CD4-positive, alpha-beta T cell (primary cell): ENCODE data around the gene TMTC3. TPM values are rescaled to one million over a fixed set of nuclear protein-coding genes. Genes with fewer than 3 reads are reported as not detected.

Experiments
- ATAC-seq: fragments of 200-7000 bp; cut with Tn5 transposase; one replicate; pipeline ENCODE4 v1.10.0; 2022; ENCODE audit warnings: mild to moderate bottlenecking; ENCODE audit not compliant: poor library complexity
- CTCF ChIA-PET: fragments of 350-600 bp; sonication (Branson Sonifier 250); formaldehyde crosslinking; loops from one replicate; lab custom pipeline; 2021; ENCODE audit warnings: antibody characterized with exemption, inconsistent platforms; lab: Charles Lee
- POLR2A ChIA-PET: fragments of 350-600 bp; sonication (Branson Sonifier 250); formaldehyde crosslinking; loops from one replicate; lab custom pipeline; 2021; ENCODE audit warnings: antibody characterized with exemption, inconsistent platforms; lab: Charles Lee
- DNase-seq, 14 experiments: peaks; one replicate each; pipeline ENCODE4 v3.0.0-alpha.2; 2013 to 2020; ENCODE audit warnings: mixed read lengths in 2 of 14
- H3K27ac ChIP-seq, 2 donors: one replicate each; pipeline versions ENCODE4 v1.5.1 to v1.7.0; 2013; ENCODE audit warnings: low read length in 2 of 2, low read depth in 1 of 2, mild to moderate bottlenecking in 1 of 2
- H3K27me3 ChIP-seq, 2 experiments: 1 replicate in 1 of 2; 2 replicates in 1 of 2; pipeline versions ENCODE4 v1.6.1 to v1.7.0; 2013; ENCODE audit warnings: low read length in 2 of 2, control low read depth in 1 of 2, mild to moderate bottlenecking in 1 of 2, moderate library complexity in 1 of 2; ENCODE audit not compliant: insufficient read depth in 2 of 2, control insufficient read depth in 1 of 2
- H3K36me3 ChIP-seq: one replicate; pipeline ENCODE4 v1.6.1; 2013; ENCODE audit warnings: low read length, control low read depth; ENCODE audit not compliant: insufficient read depth
- H3K4me1 ChIP-seq: one replicate; pipeline ENCODE4 v1.6.1; 2013; ENCODE audit warnings: low read length, control low read depth; ENCODE audit not compliant: insufficient read depth
- H3K4me3 ChIP-seq: one replicate; pipeline ENCODE4 v1.5.1; 2013; ENCODE audit warnings: mild to moderate bottlenecking, low read length, moderate library complexity
- H3K9me3 ChIP-seq, 2 experiments: 1 replicate in 1 of 2; 2 replicates in 1 of 2; pipeline versions ENCODE4 v1.6.1 to v1.7.0; 2013; ENCODE audit warnings: low read length in 2 of 2, mild to moderate bottlenecking in 2 of 2, control low read depth in 1 of 2, moderate library complexity in 1 of 2; ENCODE audit not compliant: control insufficient read depth in 1 of 2, insufficient read depth in 1 of 2
- H3K27ac Mint-ChIP-seq: one replicate; pipeline ENCODE4 v1.8.0; 2020; ENCODE audit warnings: mixed read lengths
- H3K27me3 Mint-ChIP-seq: one replicate; pipeline ENCODE4 v1.8.0; 2021; ENCODE audit warnings: mixed read lengths
- H3K36me3 Mint-ChIP-seq: one replicate; pipeline ENCODE4 v1.8.0; 2021; ENCODE audit warnings: low read depth, mixed read lengths
- H3K4me1 Mint-ChIP-seq: one replicate; pipeline ENCODE4 v1.8.0; 2021; ENCODE audit warnings: low read depth, mixed read lengths
- H3K4me3 Mint-ChIP-seq: one replicate; pipeline ENCODE4 v1.8.0; 2020; ENCODE audit warnings: mild to moderate bottlenecking, mixed read lengths
- H3K9me3 Mint-ChIP-seq: one replicate; pipeline ENCODE4 v1.8.0; 2020; ENCODE audit warnings: mixed read lengths
- intact Hi-C, 2 experiments: fragments of 100-400 bp; cut with DNase I in 1 of 2; cut with micrococcal nuclease in 1 of 2; formaldehyde crosslinking; loops; one replicate each; pipeline versions ENCODE4 v1.15.1 to v1.9.0; 2023 to 2025; cut with DNase I, micrococcal nuclease
- total RNA-seq, 174 experiments: library from RNA in 2 of 174; stranded (reverse) in 2 of 174; gene quantifications; one replicate each; pipeline ENCODE4 v1.2.3 and lab custom pipeline; 2021 to 2026
- TF ChIP-seq, protein P1 (sequence below): fragments of 200-600 bp; IDR thresholded peaks from one replicate; pipeline ENCODE4 v1.8.0; 2022; ENCODE audit warnings: antibody characterized with exemption, mild to moderate bottlenecking

TMTC3 gene
- total RNA-seq, 2 experiments from 2014 or later = 5.1 to 6.1 TPM

DNA sequence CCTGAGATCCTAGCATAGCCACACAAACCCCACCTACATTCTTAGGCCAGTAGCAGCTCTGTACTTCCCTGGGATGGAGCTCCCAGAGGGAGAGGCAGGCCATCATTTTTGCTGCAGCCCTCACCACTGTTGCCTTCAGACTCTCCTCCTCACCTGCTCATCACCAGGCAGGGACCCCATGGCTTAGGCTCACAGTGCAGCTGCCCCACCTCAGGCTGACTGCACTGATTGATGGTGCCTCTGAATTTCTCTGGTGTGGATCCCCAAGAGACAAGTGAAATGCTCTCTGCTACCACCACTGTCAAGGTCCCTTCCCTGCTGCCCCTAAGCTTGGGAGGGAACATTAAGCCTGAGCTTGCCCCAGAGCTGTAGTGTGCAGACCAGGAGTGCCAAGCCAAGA lies 76.2 kb downstream of the TMTC3 start:
- H3K36me3 ChIP-seq = no peaks in the 10 kb centered on the region
- Mint-ChIP-seq H3K36me3 (no peaks in the 10 kb centered on the region), H3K27ac (no peak overlapping the region), H3K4me1 (no peaks in the 10 kb centered on the region), H3K9me3 (peaks cover 27% of the 10 kb centered on the region), H3K4me3 (no peak overlapping the region), H3K27me3 (peaks cover 10% of the 10 kb centered on the region)
- CTCF ChIA-PET = no interaction called here
- intact Hi-C loops = no loop called here
- no peaks in the 10 kb centered on the region for H3K27me3 ChIP-seq
- no peak overlapping the region for H3K4me3 ChIP-seq
- H3K9me3 ChIP-seq = peaks cover 3% of the 10 kb centered on the region in 2 experiments
- TF ChIP-seq, protein P1, sequence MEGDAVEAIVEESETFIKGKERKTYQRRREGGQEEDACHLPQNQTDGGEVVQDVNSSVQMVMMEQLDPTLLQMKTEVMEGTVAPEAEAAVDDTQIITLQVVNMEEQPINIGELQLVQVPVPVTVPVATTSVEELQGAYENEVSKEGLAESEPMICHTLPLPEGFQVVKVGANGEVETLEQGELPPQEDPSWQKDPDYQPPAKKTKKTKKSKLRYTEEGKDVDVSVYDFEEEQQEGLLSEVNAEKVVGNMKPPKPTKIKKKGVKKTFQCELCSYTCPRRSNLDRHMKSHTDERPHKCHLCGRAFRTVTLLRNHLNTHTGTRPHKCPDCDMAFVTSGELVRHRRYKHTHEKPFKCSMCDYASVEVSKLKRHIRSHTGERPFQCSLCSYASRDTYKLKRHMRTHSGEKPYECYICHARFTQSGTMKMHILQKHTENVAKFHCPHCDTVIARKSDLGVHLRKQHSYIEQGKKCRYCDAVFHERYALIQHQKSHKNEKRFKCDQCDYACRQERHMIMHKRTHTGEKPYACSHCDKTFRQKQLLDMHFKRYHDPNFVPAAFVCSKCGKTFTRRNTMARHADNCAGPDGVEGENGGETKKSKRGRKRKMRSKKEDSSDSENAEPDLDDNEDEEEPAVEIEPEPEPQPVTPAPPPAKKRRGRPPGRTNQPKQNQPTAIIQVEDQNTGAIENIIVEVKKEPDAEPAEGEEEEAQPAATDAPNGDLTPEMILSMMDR = no peak
- ATAC-seq = no peak
- H3K27ac ChIP-seq = no peak overlapping the region
- no peak for DNase-seq
- H3K4me1 ChIP-seq = no peaks in the 10 kb centered on the region
- POLR2A ChIA-PET = no interaction called here

DNA sequence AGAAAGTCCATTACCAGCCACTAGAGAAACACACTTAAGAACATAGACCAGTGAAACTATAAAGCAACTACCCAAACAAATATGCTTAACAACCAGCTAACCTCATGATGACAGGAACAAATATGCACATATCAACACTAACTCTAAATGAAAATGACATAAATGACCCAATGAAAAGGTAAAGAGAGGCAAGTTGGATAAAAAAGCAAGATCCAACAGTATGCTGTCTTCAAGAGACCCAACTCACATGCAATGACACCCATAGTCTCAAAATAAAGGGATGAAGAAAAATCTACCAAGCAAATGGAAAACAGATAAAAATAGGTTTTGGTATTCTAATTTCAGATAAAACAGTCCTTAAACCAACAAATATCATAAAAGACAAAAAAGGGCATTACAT lies 77.8 kb downstream of the TMTC3 start:
- Histone ChIP-seq H3K9me3 (peaks cover 0 to 3% of the 10 kb centered on the region in 2 experiments), H3K4me3 (no peak overlapping the region), H3K27ac (no peak overlapping the region), H3K4me1 (no peaks in the 10 kb centered on the region), H3K27me3 (no peaks in the 10 kb centered on the region), H3K36me3 (no peaks in the 10 kb centered on the region)
- ATAC-seq (no peak), DNase-seq (no peak)
- H3K27ac Mint-ChIP-seq = no peak overlapping the region
- H3K9me3 Mint-ChIP-seq = peaks cover 20% of the 10 kb centered on the region
- H3K4me3 Mint-ChIP-seq = no peak overlapping the region
- H3K4me1 Mint-ChIP-seq = no peaks in the 10 kb centered on the region
- intact Hi-C loops = no loop called here
- H3K36me3 Mint-ChIP-seq = no peaks in the 10 kb centered on the region
- H3K27me3 Mint-ChIP-seq = no peaks in the 10 kb centered on the region
- ChIA-PET CTCF (no interaction called here), POLR2A (no interaction called here)
- TF ChIP-seq, protein P1 = no peak

DNA sequence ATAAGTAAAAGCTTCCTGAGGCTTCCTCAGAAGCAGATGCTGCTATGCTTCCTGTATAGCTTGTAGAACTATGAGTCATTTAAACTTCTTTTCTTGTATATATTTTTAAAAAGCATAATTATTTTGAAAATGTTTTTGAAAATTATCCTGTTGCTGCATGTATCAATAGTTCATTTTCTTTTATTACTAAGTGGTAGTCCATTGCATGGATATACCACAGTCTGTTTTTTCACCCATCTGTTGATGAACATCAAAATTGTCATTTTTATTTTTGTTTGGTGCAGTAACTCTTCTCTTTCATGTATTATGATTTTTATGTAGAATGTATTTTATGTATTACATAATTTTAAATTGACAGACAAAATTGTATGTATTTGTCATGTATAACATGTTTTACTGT lies 81.4 kb downstream of the TMTC3 start:
- DNase-seq (no peak), ATAC-seq (no peak)
- H3K4me1 ChIP-seq = no peaks in the 10 kb centered on the region
- intact Hi-C loops = no loop called here
- no peaks in the 10 kb centered on the region for H3K9me3 ChIP-seq
- TF ChIP-seq, protein P1 = no peak
- H3K36me3 Mint-ChIP-seq = no peaks in the 10 kb centered on the region
- H3K27ac Mint-ChIP-seq = no peak overlapping the region
- no peaks in the 10 kb centered on the region for H3K4me1 Mint-ChIP-seq
- H3K27ac ChIP-seq = no peak overlapping the region
- H3K4me3 Mint-ChIP-seq = no peak overlapping the region
- CTCF ChIA-PET = no interaction called here
- H3K27me3 ChIP-seq = no peaks in the 10 kb centered on the region
- H3K9me3 Mint-ChIP-seq = peaks cover 20% of the 10 kb centered on the region
- POLR2A ChIA-PET = no interaction called here
- no peaks in the 10 kb centered on the region for H3K27me3 Mint-ChIP-seq
- no peak overlapping the region for H3K4me3 ChIP-seq
- no peaks in the 10 kb centered on the region for H3K36me3 ChIP-seq
